Breast epithelium (tissue), 3 donors: ENCODE results near the gene MTMR1.

Experiments
- CTCF ChIP-seq, 3 donors: fragments of 450-650 bp; IDR thresholded peaks; one replicate each; pipeline ENCODE4 v1.5.1; 2016 to 2017; ENCODE audit warnings: antibody characterized with exemption in 3 of 3, mild to moderate bottlenecking in 3 of 3, moderate library complexity in 3 of 3
- POLR2A ChIP-seq: fragments of 450-650 bp; IDR thresholded peaks from one replicate; pipeline ENCODE4 v1.6.1; 2016; ENCODE audit warnings: antibody characterized with exemption, mild to moderate bottlenecking, moderate library complexity
- POLR2AphosphoS5 ChIP-seq, 3 donors: sonication (generic); formaldehyde crosslinking; IDR thresholded peaks; one replicate each; pipeline ENCODE4 v1.6.1; 2017; ENCODE audit warnings: antibody characterized with exemption in 3 of 3

GRCh38 chrX:150702966-150703694 lies 9.9 kb downstream of the MTMR1 start:
- TF ChIP-seq CTCF (IDR thresholded peaks at IDR 0.05) (no peak), POLR2A (no peak), POLR2AphosphoS5 (IDR thresholded peaks at IDR 0.05) (no peak)
